HepG2 (cell line): Measurements from ENCODE around the gene GCH1. TPM values are rescaled to one million over a fixed set of nuclear protein-coding genes. Genes with fewer than 3 reads are reported as not detected.

ENCODE experiments used
- ATAC-seq: fragments of 200-7000 bp; cut with Tn5 transposase; 3 replicates; pipeline ENCODE4 v1.9.1; 2020; ENCODE audit warnings: mild to moderate bottlenecking, moderate library complexity
- BruUV-seq: library from RNA; stranded (reverse); fragments of 400-500 nt; replicated peaks from 2 replicates; lab custom pipeline; 2021; lab: Mats Ljungman, UMichigan
- CTCF ChIA-PET: fragments of 300-600 bp; formaldehyde crosslinking; extraction: SDS; loops from one replicate; lab custom pipeline; 2021; ENCODE audit warnings: low total read pairs, inconsistent platforms, low intra/inter-chr PET ratio; lab: Yijun Ruan, JAX
- POLR2A ChIA-PET: fragments of 350-600 bp; sonication (Branson Sonifier 250); formaldehyde crosslinking; loops from one replicate; lab custom pipeline; 2020; ENCODE audit warnings: antibody characterized with exemption, inconsistent platforms; lab: Yijun Ruan, JAX
- DNase-seq: peaks from one replicate; pipeline ENCODE4 v3.0.0-alpha.2; 2015; ENCODE audit warnings: low spot score
- FAIRE-seq: peaks from 3 replicates; lab custom pipeline; 2011; peaks lifted over from hg19 to GRCh38; lab: Jason Lieb, UNC
- H2AFZ ChIP-seq: one replicate; pipeline ENCODE4 v1.6.1; 2011; ENCODE audit warnings: low read length, inconsistent platforms
- H3K27ac ChIP-seq: fragments of 300-600 bp; 3 replicates; pipeline ENCODE4 v1.8.0; 2011; ENCODE audit warnings: mixed run types, mild to moderate bottlenecking, mixed read lengths, low read length, inconsistent platforms; ENCODE audit not compliant: insufficient read depth; ENCODE audit errors: extremely low read length
- H3K27me3 ChIP-seq, 2 experiments: fragments of 200-600 bp in 1 of 2; 2 replicates in 1 of 2; 3 replicates in 1 of 2; pipeline versions ENCODE4 v1.6.0 to v1.8.0; 2011; ENCODE audit warnings: low read length in 2 of 2, mild to moderate bottlenecking in 2 of 2, moderate library complexity in 2 of 2, inconsistent platforms in 1 of 2; ENCODE audit not compliant: insufficient read depth in 2 of 2, control insufficient read depth in 1 of 2
- H3K36me3 ChIP-seq, 2 experiments: fragments of 200-600 bp in 1 of 2; replicated peaks in 1 of 2; 2 replicates in 1 of 2; 3 replicates in 1 of 2; pipeline versions ENCODE4 v1.5.1 to v1.8.0; 2011; ENCODE audit warnings: low read length in 2 of 2, inconsistent platforms in 1 of 2; ENCODE audit not compliant: insufficient read depth in 2 of 2, control insufficient read depth in 1 of 2
- H3K4me1 ChIP-seq: 2 replicates; pipeline ENCODE4 v1.5.1; 2012; ENCODE audit warnings: low read length, inconsistent platforms; ENCODE audit not compliant: insufficient read depth
- H3K4me2 ChIP-seq: 2 replicates; pipeline ENCODE4 v1.6.0; 2011; ENCODE audit warnings: low read depth, low read length, inconsistent platforms
- H3K4me3 ChIP-seq, 3 experiments: fragments of 200-600 bp in 1 of 3; sonication (generic), shearing (Covaris generic) in 1 of 3; replicated peaks in 1 of 3; 2 replicates each; pipeline ENCODE4 v1.5.1; 2011 to 2016; ENCODE audit warnings: low read length in 3 of 3, inconsistent platforms in 2 of 3, low read depth in 2 of 3, mild to moderate bottlenecking in 2 of 3, control low read depth in 1 of 3, mixed read lengths in 1 of 3; ENCODE audit not compliant: insufficient read depth in 1 of 3
- H3K79me2 ChIP-seq: one replicate; pipeline ENCODE4 v1.6.1; 2011; ENCODE audit warnings: low read length, inconsistent platforms; ENCODE audit not compliant: insufficient read depth
- H3K9ac ChIP-seq: 2 replicates; pipeline ENCODE4 v1.6.0; 2011; ENCODE audit warnings: mild to moderate bottlenecking, low read depth, low read length, inconsistent platforms; ENCODE audit not compliant: insufficient read depth
- H3K9me3 ChIP-seq: 2 replicates; pipeline ENCODE4 v1.5.1; 2012; ENCODE audit warnings: mild to moderate bottlenecking, low read length
- H4K20me1 ChIP-seq: 2 replicates; pipeline ENCODE4 v1.6.0; 2011; ENCODE audit warnings: inconsistent platforms, mild to moderate bottlenecking, low read length, moderate library complexity; ENCODE audit not compliant: insufficient read depth
- AGO1 ChIP-seq: fragments of 200-400 bp; formaldehyde crosslinking; IDR thresholded peaks from 2 replicates; pipeline ENCODE4 v1.6.1; 2017; ENCODE audit warnings: mild to moderate bottlenecking, low read depth, low read length, moderate library complexity; ENCODE audit not compliant: poor library complexity, severe bottlenecking
- JUN ChIP-seq: sonication (generic); formaldehyde crosslinking; IDR thresholded peaks from 2 replicates; pipeline ENCODE4 v1.4.0; 2020; ENCODE audit warnings: mild to moderate bottlenecking, missing genetic modification reagents
- KDM6A ChIP-seq: IDR thresholded peaks from 2 replicates; pipeline ENCODE4 v1.6.1; 2016; ENCODE audit warnings: low read depth
- NFATC3 ChIP-seq: sonication (generic); formaldehyde crosslinking; IDR thresholded peaks from 2 replicates; pipeline ENCODE4 v1.5.1; 2020; ENCODE audit warnings: mild to moderate bottlenecking, missing genetic modification reagents
- NFYB ChIP-seq: sonication (generic); formaldehyde crosslinking; IDR thresholded peaks from 2 replicates; pipeline ENCODE4 v1.4.0; 2020; ENCODE audit warnings: missing genetic modification reagents
- NR2C2 ChIP-seq: sonication (generic); formaldehyde crosslinking; IDR thresholded peaks from 2 replicates; pipeline ENCODE4 v1.4.0; 2020; ENCODE audit warnings: missing genetic modification reagents, mild to moderate bottlenecking, moderate library complexity, borderline replicate concordance
- PTBP1 ChIP-seq: fragments of 200-400 bp; formaldehyde crosslinking; IDR thresholded peaks from 2 replicates; pipeline ENCODE4 v1.6.1; 2018; ENCODE audit warnings: low read length, low read depth; ENCODE audit not compliant: poor library complexity, severe bottlenecking
- RNF2 ChIP-seq: fragments of 450-650 bp; conservative IDR thresholded peaks from 2 replicates; pipeline ENCODE4 v1.6.1; 2016; ENCODE audit warnings: low read depth
- RORA ChIP-seq: sonication (generic); formaldehyde crosslinking; IDR thresholded peaks from 2 replicates; pipeline ENCODE4 v1.5.0; 2020; ENCODE audit warnings: mild to moderate bottlenecking, missing genetic modification reagents, moderate library complexity
- WIZ ChIP-seq: sonication (generic); formaldehyde crosslinking; IDR thresholded peaks from 2 replicates; pipeline ENCODE4 v1.5.1; 2020; ENCODE audit warnings: mild to moderate bottlenecking, missing genetic modification reagents
- ZBTB43 ChIP-seq: sonication (generic); formaldehyde crosslinking; conservative IDR thresholded peaks from 2 replicates; pipeline ENCODE4 v1.4.0; 2020; ENCODE audit warnings: missing genetic modification reagents
- ZMAT5 ChIP-seq: sonication (generic); formaldehyde crosslinking; IDR thresholded peaks from 2 replicates; pipeline ENCODE4 v1.5.0; 2020; ENCODE audit warnings: mild to moderate bottlenecking, low read depth, missing genetic modification reagents, borderline replicate concordance
- ZNF138 ChIP-seq: sonication (generic); formaldehyde crosslinking; IDR thresholded peaks from 2 replicates; pipeline ENCODE4 v1.5.0; 2020; ENCODE audit warnings: mild to moderate bottlenecking, low read depth, missing genetic modification reagents
- ZNF350 ChIP-seq: sonication (generic); formaldehyde crosslinking; IDR thresholded peaks from 2 replicates; pipeline ENCODE4 v1.4.0; 2020; ENCODE audit warnings: mild to moderate bottlenecking, low read depth, missing genetic modification reagents, borderline replicate concordance
- ZNF512B ChIP-seq: sonication (generic); formaldehyde crosslinking; IDR thresholded peaks from 2 replicates; pipeline ENCODE4 v1.5.1; 2020; ENCODE audit warnings: missing genetic modification reagents, mild to moderate bottlenecking, borderline replicate concordance
- ZNF513 ChIP-seq: sonication (generic); formaldehyde crosslinking; conservative IDR thresholded peaks from 2 replicates; pipeline ENCODE4 v1.5.0; 2020; ENCODE audit warnings: missing genetic modification reagents
- ZNF546 ChIP-seq: sonication (generic); formaldehyde crosslinking; conservative IDR thresholded peaks from 2 replicates; pipeline ENCODE4 v1.8.1; 2023; ENCODE audit warnings: mild to moderate bottlenecking, missing genetic modification reagents
- ZNF570 ChIP-seq: sonication (generic); formaldehyde crosslinking; IDR thresholded peaks from 2 replicates; pipeline ENCODE4 v1.4.0; 2020; ENCODE audit warnings: mild to moderate bottlenecking, missing genetic modification reagents, borderline replicate concordance
- ZNF773 ChIP-seq: sonication (generic); formaldehyde crosslinking; IDR thresholded peaks from 2 replicates; pipeline ENCODE4 v1.4.0; 2020; ENCODE audit warnings: missing genetic modification reagents, borderline replicate concordance
- WGBS: methylation state at CpG from one replicate; pipeline ENCODE4 v1.1.6; 2017; ENCODE audit warnings: low lambda C conversion rate; 5-methylcytosine and 5-hydroxymethylcytosine counted together
- in situ Hi-C: cut with HindIII; loops from 2 replicates; pipeline ENCODE4 v1.10.0; 2017; ENCODE audit warnings: low pct_unique_long_range_greater_than_20kb; ENCODE audit not compliant: extremely low pct_ligation_motif_present
- intact Hi-C: fragments of 100-400 bp; cut with micrococcal nuclease; formaldehyde crosslinking; loops from one replicate; pipeline ENCODE4 v1.10.0; 2022; ENCODE audit not compliant: unreplicated experiment
- polyA plus RNA-seq, 8 experiments: library from polyadenylated mRNA; depleted of rRNA in 3 of 8; stranded (reverse) in 7 of 8; unstranded in 1 of 8; fragments of >200 nt; fragmentation: Illumina TruSeq in 4 of 8; extraction: Trizol in 4 of 8; gene quantifications; 2 replicates each; pipeline versions ENCODE4 v1.2.1 to v1.2.3, GENCODE V29; 2011 to 2016; ENCODE audit warnings: low read depth in 4 of 8, missing spikeins in 1 of 8, mixed read lengths in 1 of 8; ENCODE audit not compliant: insufficient read depth in 1 of 8
- total RNA-seq, 5 experiments: library from RNA; depleted of rRNA; stranded (reverse); fragments of >200 nt; fragmentation: Illumina TruSeq; extraction: Trizol; gene quantifications; 2 replicates each; pipeline ENCODE4 v1.2.3, GENCODE V29; 2016; ENCODE audit warnings: low read depth in 1 of 5

GCH1 gene
- total and polyA plus RNA-seq, 2 of the 13 experiments (the other 11 are each of a cell fraction or from before 2014, with no cell fraction given): 15.0 to 25.2 TPM

- TF ChIP-seq ZBTB43 (CRISPR knock-in tag): no peak
- TF ChIP-seq NR2C2: no peak
- no peak for TF ChIP-seq ZNF138 (CRISPR knock-in tag)
- TF ChIP-seq ZNF570 (CRISPR knock-in tag): no peak
- no peak for TF ChIP-seq NFYB (CRISPR knock-in tag)
- TF ChIP-seq AGO1: no peak
- TF ChIP-seq NFATC3 (CRISPR knock-in tag): no peak
- no peak for TF ChIP-seq ZNF546 (CRISPR knock-in tag)
- TF ChIP-seq ZNF773: no peak
- no peak for TF ChIP-seq ZMAT5 (CRISPR knock-in tag)
- TF ChIP-seq, all 625 proteins: peak for 0
Measured at GRCh38 chr14:54852215-54852614, 50.4 kb downstream of the GCH1 start (continued).

- Histone ChIP-seq H4K20me1 (no peaks in the 10 kb centered on the region), H3K9me3 (no peaks in the 10 kb centered on the region), H3K79me2 (no peaks in the 10 kb centered on the region), H3K4me3 (no peak overlapping the region), H3K36me3 (peaks cover 0 to 4% of the 10 kb centered on the region in 2 experiments; a peak in 1 of 5 replicates), H3K27me3 (no peaks in the 10 kb centered on the region), H3K4me1 (peaks cover 16% of the 10 kb centered on the region), H3K9ac (no peak overlapping the region), H3K4me2 (no peak overlapping the region), H2AFZ (no peak overlapping the region), H3K27ac (no peak overlapping the region)
- intact Hi-C loops: no loop called here
- CTCF ChIA-PET: no interaction called here
- 91% methylated on average over 1 of the region's 1 CpG for WGBS
- in situ Hi-C loops: no loop called here
- no peak for ATAC-seq
- POLR2A ChIA-PET: interaction anchor here (0.9 kb wide), 1 partner anchor 11 kb away, joined by 3 read pairs; no protein-coding TSS in a partner anchor
- FAIRE-seq: no peak
- DNase-seq: no peak
- BruUV-seq: no TSS peak
- no peak for TF ChIP-seq JUN (CRISPR knock-in tag)
- no peak for TF ChIP-seq ZNF513 (CRISPR knock-in tag)
- TF ChIP-seq KDM6A (CRISPR knock-in tag): no peak
- TF ChIP-seq RORA (CRISPR knock-in tag): no peak
- TF ChIP-seq RNF2: no peak
- no peak for TF ChIP-seq PTBP1
- no peak for TF ChIP-seq ZNF350 (CRISPR knock-in tag)
- TF ChIP-seq WIZ (CRISPR knock-in tag): no peak
- no peak for TF ChIP-seq ZNF512B (CRISPR knock-in tag)
Measured at GRCh38 chr14:54848910-54849309, 53.7 kb downstream of the GCH1 start.
